ENCODE results near the gene CAMK1D.

DNA sequence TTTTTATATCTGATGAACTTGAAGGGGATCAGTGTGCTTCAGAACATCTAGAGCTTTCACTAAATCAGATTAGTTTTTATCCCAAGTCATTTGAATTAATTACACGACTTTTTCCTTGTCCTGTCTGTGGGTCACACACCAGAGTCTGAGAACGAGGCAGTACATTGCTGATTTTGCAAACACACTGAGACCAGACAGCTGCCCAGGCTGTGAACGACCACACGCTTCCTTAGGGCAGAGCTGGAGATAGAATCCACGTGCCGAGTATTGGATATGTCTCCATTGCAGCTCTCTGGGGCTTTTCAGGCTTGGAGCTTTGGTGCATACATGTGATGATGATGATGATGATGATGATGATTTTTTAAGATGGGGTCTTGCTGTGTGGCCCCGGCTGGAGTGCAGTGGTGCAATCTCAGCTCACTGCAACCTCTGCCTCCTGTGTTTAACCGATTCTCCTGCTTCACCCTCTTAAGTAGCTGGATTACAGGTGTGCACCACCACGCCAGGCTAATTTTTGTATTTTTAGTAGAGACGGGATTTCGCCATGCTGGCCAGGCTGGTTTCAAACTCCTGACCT, 81.1 kb downstream of the CAMK1D start:
- TF ChIP-seq, protein P1, sequence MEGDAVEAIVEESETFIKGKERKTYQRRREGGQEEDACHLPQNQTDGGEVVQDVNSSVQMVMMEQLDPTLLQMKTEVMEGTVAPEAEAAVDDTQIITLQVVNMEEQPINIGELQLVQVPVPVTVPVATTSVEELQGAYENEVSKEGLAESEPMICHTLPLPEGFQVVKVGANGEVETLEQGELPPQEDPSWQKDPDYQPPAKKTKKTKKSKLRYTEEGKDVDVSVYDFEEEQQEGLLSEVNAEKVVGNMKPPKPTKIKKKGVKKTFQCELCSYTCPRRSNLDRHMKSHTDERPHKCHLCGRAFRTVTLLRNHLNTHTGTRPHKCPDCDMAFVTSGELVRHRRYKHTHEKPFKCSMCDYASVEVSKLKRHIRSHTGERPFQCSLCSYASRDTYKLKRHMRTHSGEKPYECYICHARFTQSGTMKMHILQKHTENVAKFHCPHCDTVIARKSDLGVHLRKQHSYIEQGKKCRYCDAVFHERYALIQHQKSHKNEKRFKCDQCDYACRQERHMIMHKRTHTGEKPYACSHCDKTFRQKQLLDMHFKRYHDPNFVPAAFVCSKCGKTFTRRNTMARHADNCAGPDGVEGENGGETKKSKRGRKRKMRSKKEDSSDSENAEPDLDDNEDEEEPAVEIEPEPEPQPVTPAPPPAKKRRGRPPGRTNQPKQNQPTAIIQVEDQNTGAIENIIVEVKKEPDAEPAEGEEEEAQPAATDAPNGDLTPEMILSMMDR (IDR thresholded peaks at IDR 0.05; ENCODE audit: poor library complexity), result no peak
- no peak for TF ChIP-seq EZH2phosphoT487 (IDR thresholded peaks at IDR 0.05; ENCODE audit: low read depth, severe bottlenecking, unreplicated experiment)
- no peak for TF ChIP-seq EZH2 (IDR thresholded peaks at IDR 0.05; ENCODE audit: borderline replicate concordance)

Measured in hepatocyte (in vitro differentiated cells).